Tibial nerve (tissue), 3 donors: ENCODE measurements around the gene LYPD3.

ENCODE experiments used
- POLR2A ChIP-seq, 2 donors: fragments of 450-650 bp; IDR thresholded peaks; one replicate each; pipeline ENCODE4 v1.6.1; 2017; ENCODE audit warnings: antibody characterized with exemption in 2 of 2, mild to moderate bottlenecking in 2 of 2, moderate library complexity in 2 of 2
- TF ChIP-seq, protein P1 (sequence below), 5 experiments: fragments of 200-600 bp in 3 of 5; fragments of 450-650 bp in 2 of 5; sonication (generic) in 3 of 5; IDR thresholded peaks; one replicate each; pipeline ENCODE4 v1.5.1; 2016 to 2019; ENCODE audit warnings: antibody characterized with exemption in 5 of 5, mild to moderate bottlenecking in 3 of 5, moderate library complexity in 2 of 5

DNA sequence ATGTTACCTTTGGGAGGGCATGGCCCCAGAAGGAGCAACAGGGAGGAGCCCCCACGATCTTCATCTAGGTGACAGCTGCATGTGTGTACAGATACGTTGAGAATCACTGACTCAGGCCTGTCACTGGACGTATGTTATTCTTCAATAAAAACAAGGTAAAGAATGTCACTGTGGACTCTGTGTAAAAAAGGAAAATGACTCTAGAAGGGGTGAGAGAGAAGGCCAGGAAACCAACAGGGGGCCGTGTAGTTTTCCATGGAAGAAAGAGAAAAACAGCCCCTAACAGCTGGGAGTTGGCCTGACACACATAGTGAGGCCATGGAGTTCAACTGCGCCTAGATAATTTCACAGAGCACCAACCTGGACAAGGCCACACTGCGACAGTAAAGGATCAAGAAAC lies 1.9 kb upstream of the LYPD3 start:
- TF ChIP-seq, protein P1, sequence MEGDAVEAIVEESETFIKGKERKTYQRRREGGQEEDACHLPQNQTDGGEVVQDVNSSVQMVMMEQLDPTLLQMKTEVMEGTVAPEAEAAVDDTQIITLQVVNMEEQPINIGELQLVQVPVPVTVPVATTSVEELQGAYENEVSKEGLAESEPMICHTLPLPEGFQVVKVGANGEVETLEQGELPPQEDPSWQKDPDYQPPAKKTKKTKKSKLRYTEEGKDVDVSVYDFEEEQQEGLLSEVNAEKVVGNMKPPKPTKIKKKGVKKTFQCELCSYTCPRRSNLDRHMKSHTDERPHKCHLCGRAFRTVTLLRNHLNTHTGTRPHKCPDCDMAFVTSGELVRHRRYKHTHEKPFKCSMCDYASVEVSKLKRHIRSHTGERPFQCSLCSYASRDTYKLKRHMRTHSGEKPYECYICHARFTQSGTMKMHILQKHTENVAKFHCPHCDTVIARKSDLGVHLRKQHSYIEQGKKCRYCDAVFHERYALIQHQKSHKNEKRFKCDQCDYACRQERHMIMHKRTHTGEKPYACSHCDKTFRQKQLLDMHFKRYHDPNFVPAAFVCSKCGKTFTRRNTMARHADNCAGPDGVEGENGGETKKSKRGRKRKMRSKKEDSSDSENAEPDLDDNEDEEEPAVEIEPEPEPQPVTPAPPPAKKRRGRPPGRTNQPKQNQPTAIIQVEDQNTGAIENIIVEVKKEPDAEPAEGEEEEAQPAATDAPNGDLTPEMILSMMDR (IDR thresholded peaks at IDR 0.05), result no peak
- TF ChIP-seq POLR2A (IDR thresholded peaks at IDR 0.05), result no peak
